GM23338 (cell line): ENCODE results near the gene KDM4B. TPM values are rescaled to one million over a fixed set of nuclear protein-coding genes. Genes with fewer than 3 reads are reported as not detected.

Experiments
- ATAC-seq: fragments of 200-7000 bp; cut with Tn5 transposase; 3 replicates; pipeline ENCODE4 v1.9.1; 2020
- DNase-seq: peaks from one replicate; pipeline ENCODE4 v3.0.0-alpha.2; 2015; ENCODE audit warnings: low spot score
- H2AFZ ChIP-seq: fragments of 200-600 bp; sonication (generic); 2 replicates; pipeline ENCODE4 v1.8.0; 2016; ENCODE audit warnings: antibody characterized with exemption, mild to moderate bottlenecking, moderate library complexity
- H3F3A ChIP-seq: fragments of 200-600 bp; sonication (generic); replicated peaks from 2 replicates; pipeline ENCODE4 v1.8.0; 2017; ENCODE audit warnings: antibody characterized with exemption, mixed run types, low read depth
- H3K27ac ChIP-seq: fragments of 200-600 bp; sonication (generic); 2 replicates; pipeline ENCODE4 v1.6.1; 2016; ENCODE audit warnings: low read depth
- H3K27me3 ChIP-seq: fragments of 200-600 bp; sonication (generic); 2 replicates; pipeline ENCODE4 v1.8.0; 2016; ENCODE audit warnings: mild to moderate bottlenecking, mixed run types, moderate library complexity; ENCODE audit not compliant: insufficient read depth
- H3K36me3 ChIP-seq: fragments of 200-600 bp; sonication (generic); 2 replicates; pipeline ENCODE4 v1.8.0; 2016; ENCODE audit warnings: mild to moderate bottlenecking; ENCODE audit not compliant: insufficient read depth
- H3K4me1 ChIP-seq: fragments of 200-600 bp; sonication (generic); 2 replicates; pipeline ENCODE4 v1.8.0; 2016; ENCODE audit warnings: mild to moderate bottlenecking, moderate library complexity; ENCODE audit not compliant: insufficient read depth
- H3K4me2 ChIP-seq: fragments of 200-600 bp; sonication (generic); 2 replicates; pipeline ENCODE4 v1.7.1; 2017; ENCODE audit warnings: mixed run types
- H3K4me3 ChIP-seq: fragments of 200-600 bp; sonication (generic); 2 replicates; pipeline ENCODE4 v1.6.1; 2016; ENCODE audit warnings: mixed run types
- H3K79me2 ChIP-seq: fragments of 200-600 bp; sonication (generic); replicated peaks from 2 replicates; pipeline ENCODE4 v1.8.0; 2017; ENCODE audit warnings: mild to moderate bottlenecking; ENCODE audit not compliant: insufficient read depth
- H3K9me2 ChIP-seq: fragments of 200-600 bp; sonication (generic); 2 replicates; pipeline ENCODE4 v1.8.0; 2017; ENCODE audit not compliant: insufficient read depth
- H4K20me1 ChIP-seq: fragments of 200-600 bp; sonication (generic); replicated peaks from 2 replicates; pipeline ENCODE4 v1.8.0; 2017; ENCODE audit warnings: mild to moderate bottlenecking; ENCODE audit not compliant: insufficient read depth
- H3K27ac Mint-ChIP-seq: 2 replicates; pipeline ENCODE4 v1.8.0; 2020; ENCODE audit warnings: inconsistent platforms, mild to moderate bottlenecking, moderate library complexity, mixed read lengths
- H3K27me3 Mint-ChIP-seq: 3 replicates; pipeline ENCODE4 v1.8.0; 2022; ENCODE audit warnings: low read depth, mild to moderate bottlenecking, moderate library complexity, mixed read lengths, inconsistent platforms; ENCODE audit not compliant: insufficient read depth, poor library complexity
- H3K36me3 Mint-ChIP-seq: 3 replicates; pipeline ENCODE4 v1.8.0; 2021; ENCODE audit warnings: low read depth, mild to moderate bottlenecking, inconsistent platforms, moderate library complexity, mixed read lengths
- H3K4me1 Mint-ChIP-seq: 3 replicates; pipeline ENCODE4 v1.8.0; 2020; ENCODE audit warnings: mild to moderate bottlenecking, inconsistent platforms, mixed read lengths
- H3K4me3 Mint-ChIP-seq: 3 replicates; pipeline ENCODE4 v1.8.0; 2021; ENCODE audit warnings: moderate library complexity, mild to moderate bottlenecking, inconsistent platforms, mixed read lengths
- H3K9me3 Mint-ChIP-seq: 3 replicates; pipeline ENCODE4 v1.8.0; 2020; ENCODE audit warnings: moderate library complexity, mild to moderate bottlenecking, inconsistent platforms, mixed read lengths
- CTCF ChIP-seq, 2 experiments: fragments of 200-600 bp in 1 of 2; sonication (generic) in 1 of 2; conservative IDR thresholded peaks; 2 replicates each; pipeline versions ENCODE4 v1.5.1 to v1.6.1; 2016 to 2017; ENCODE audit warnings: antibody characterized with exemption in 2 of 2, low read depth in 2 of 2, mild to moderate bottlenecking in 2 of 2, moderate library complexity in 1 of 2
- ETS1 ChIP-seq: IDR thresholded peaks from 2 replicates; pipeline ENCODE4 v1.6.1; 2016; ENCODE audit warnings: antibody characterized with exemption
- EZH2 ChIP-seq: fragments of 200-600 bp; sonication (generic); IDR thresholded peaks from one replicate; pipeline ENCODE4 v1.8.0; 2017; ENCODE audit warnings: antibody characterized with exemption, mild to moderate bottlenecking, low read depth; ENCODE audit not compliant: unreplicated experiment
- EZH2phosphoT487 ChIP-seq: fragments of 200-600 bp; sonication (generic); IDR thresholded peaks from one replicate; pipeline ENCODE4 v1.8.1; 2018; ENCODE audit warnings: antibody characterized with exemption; ENCODE audit not compliant: unreplicated experiment
- JUNB ChIP-seq: IDR thresholded peaks from one replicate; pipeline ENCODE4 v1.6.1; 2016; ENCODE audit warnings: antibody characterized with exemption; ENCODE audit not compliant: unreplicated experiment
- NANOG ChIP-seq: IDR thresholded peaks from 2 replicates; pipeline ENCODE4 v1.6.1; 2016; ENCODE audit warnings: antibody characterized with exemption, borderline replicate concordance
- REST ChIP-seq: IDR thresholded peaks from one replicate; pipeline ENCODE4 v1.6.1; 2018; ENCODE audit warnings: antibody characterized with exemption; ENCODE audit not compliant: unreplicated experiment
- STAT1 ChIP-seq: IDR thresholded peaks from one replicate; pipeline ENCODE4 v1.6.1; 2016; ENCODE audit warnings: antibody characterized with exemption; ENCODE audit not compliant: unreplicated experiment
- ZNF331 ChIP-seq: fragments of 250-450 bp; sonication (Bioruptor Pico); IDR thresholded peaks from 2 replicates; pipeline ENCODE4 v1.5.0; 2020; ENCODE audit warnings: low read depth, mild to moderate bottlenecking, moderate library complexity
- polyA plus RNA-seq: library from polyadenylated mRNA; unstranded; fragments of >200 nt; fragmentation: Nextera tagmentation; extraction: Ambion mirVana; gene quantifications from 2 replicates; pipeline ENCODE4 v1.2.1, GENCODE V29; 2016
- total RNA-seq: library from RNA; depleted of rRNA; stranded (reverse); fragments of >200 nt; shearing (Covaris generic); gene quantifications from 2 replicates; pipeline ENCODE4 v1.2.3, GENCODE V29; 2014

KDM4B gene
- total and polyA plus RNA-seq, 2 experiments from 2014 or later, result 9.1 to 27.6 TPM

- TF ChIP-seq ETS1 (no peak), JUNB (no peak), CTCF (conservative IDR thresholded peaks at IDR 0.05; ENCODE audit: low read depth in 2 of 2) (no peak), NANOG (no peak), EZH2 (no peak), REST (no peak), ZNF331 (CRISPR knock-in tag) (no peak), EZH2phosphoT487 (no peak)
Measured at GRCh38 chr19:5116292-5116691, 147.4 kb downstream of the KDM4B start (continued).

GRCh38 chr19:5117421-5117820, 148.5 kb downstream of the KDM4B start:
- ATAC-seq, result peak; percentile 12
- Mint-ChIP-seq H3K9me3 (peaks cover 11% of the 10 kb centered on the region), H3K27me3 (peaks cover 24% of the 10 kb centered on the region), H3K27ac (peak overlapping the region; percentile 90), H3K4me1 (peaks cover 47% of the 10 kb centered on the region), H3K4me3 (no peak overlapping the region), H3K36me3 (peaks cover 24% of the 10 kb centered on the region)
- Histone ChIP-seq H3K79me2 (no peaks in the 10 kb centered on the region), H2AFZ (no peak overlapping the region), H3K4me1 (no peaks in the 10 kb centered on the region; the same call in 1 of the 2 replicates), H3K9me2 (no peaks in the 10 kb centered on the region), H3K4me3 (no peak overlapping the region), H3K36me3 (no peaks in the 10 kb centered on the region; the same call in 1 of the 2 replicates), H3F3A (0 out of 2 replicates have a peak, but pooled peaks cover under 1% of the 10 kb centered on the region), H4K20me1 (no peaks in the 10 kb centered on the region), H3K4me2 (no peak overlapping the region), H3K27me3 (no peaks in the 10 kb centered on the region), H3K27ac (no peak overlapping the region)
- no peak for TF ChIP-seq ETS1
- TF ChIP-seq STAT1, result no peak
- peak in 1 of 2 experiments; percentile 15; a peak in 1 of 4 replicates for TF ChIP-seq CTCF (conservative IDR thresholded peaks at IDR 0.05; ENCODE audit: low read depth in 2 of 2)
- TF ChIP-seq NANOG, result no peak
- no peak for TF ChIP-seq EZH2phosphoT487
- DNase-seq, result no peak
